Measurements from ENCODE around the gene SNAI3. TPM values are rescaled to one million over a fixed set of nuclear protein-coding genes. Genes with fewer than 3 reads are reported as not detected.

The SNAI3 gene
- total RNA-seq, 6 experiments from 2014 or later: not detected

DNA sequence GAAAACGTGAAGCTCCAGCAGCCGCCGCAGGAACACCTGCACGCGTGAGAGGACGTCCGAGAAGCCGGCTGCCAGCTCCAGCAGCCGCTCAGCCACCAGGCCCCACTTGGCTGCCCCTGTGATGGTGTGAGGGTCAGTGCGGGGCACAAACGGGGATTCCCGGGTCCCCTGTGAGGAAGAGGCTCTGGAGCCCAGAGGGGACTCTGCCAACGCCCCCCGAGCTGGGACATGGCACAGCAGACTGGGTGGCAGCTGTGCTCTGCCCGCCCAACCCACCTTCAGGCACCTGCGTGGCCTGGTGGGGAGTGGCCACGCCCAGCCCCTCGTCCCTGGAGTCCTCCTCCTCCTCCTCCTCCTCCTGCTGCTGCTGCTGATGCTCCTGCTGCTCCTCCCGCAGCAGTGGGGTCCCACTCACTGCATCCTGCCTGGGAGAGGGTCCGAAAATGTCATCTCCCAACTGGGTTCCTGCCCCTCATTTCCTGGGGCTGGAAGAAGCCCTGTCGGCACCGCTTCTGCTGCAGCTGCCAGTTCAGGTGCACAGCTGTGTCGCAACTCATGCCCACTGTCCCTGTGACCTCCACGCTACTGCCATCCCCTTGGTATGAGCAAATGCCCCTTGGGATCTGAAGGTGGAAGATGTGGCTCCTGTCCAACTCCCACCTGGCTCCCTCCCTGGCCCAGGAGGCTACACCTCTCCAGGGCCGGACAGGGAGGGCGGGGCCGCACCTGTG is 47.5 kb upstream of the SNAI3 start:
- TF ChIP-seq, protein P1, sequence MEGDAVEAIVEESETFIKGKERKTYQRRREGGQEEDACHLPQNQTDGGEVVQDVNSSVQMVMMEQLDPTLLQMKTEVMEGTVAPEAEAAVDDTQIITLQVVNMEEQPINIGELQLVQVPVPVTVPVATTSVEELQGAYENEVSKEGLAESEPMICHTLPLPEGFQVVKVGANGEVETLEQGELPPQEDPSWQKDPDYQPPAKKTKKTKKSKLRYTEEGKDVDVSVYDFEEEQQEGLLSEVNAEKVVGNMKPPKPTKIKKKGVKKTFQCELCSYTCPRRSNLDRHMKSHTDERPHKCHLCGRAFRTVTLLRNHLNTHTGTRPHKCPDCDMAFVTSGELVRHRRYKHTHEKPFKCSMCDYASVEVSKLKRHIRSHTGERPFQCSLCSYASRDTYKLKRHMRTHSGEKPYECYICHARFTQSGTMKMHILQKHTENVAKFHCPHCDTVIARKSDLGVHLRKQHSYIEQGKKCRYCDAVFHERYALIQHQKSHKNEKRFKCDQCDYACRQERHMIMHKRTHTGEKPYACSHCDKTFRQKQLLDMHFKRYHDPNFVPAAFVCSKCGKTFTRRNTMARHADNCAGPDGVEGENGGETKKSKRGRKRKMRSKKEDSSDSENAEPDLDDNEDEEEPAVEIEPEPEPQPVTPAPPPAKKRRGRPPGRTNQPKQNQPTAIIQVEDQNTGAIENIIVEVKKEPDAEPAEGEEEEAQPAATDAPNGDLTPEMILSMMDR (IDR thresholded peaks at IDR 0.05): no peak
- DNase-seq: no peak
- Mint-ChIP-seq H3K36me3 (ENCODE audit: low read depth) (peaks cover 12% of the 10 kb centered on the region; the same call in 1 of the 2 replicates), H3K27me3 (ENCODE audit: insufficient read depth) (peaks cover 7% of the 10 kb centered on the region), H3K27ac (no peak overlapping the region), H3K9me3 (no peaks in the 10 kb centered on the region), H3K4me3 (no peak overlapping the region), H3K4me1 (ENCODE audit: low read depth) (no peaks in the 10 kb centered on the region)

GRCh38 chr16:88732961-88733294 is 46.6 kb upstream of the SNAI3 start:
- TF ChIP-seq, protein P1 (IDR thresholded peaks at IDR 0.05): no peak
- Mint-ChIP-seq H3K4me1 (ENCODE audit: low read depth) (no peaks in the 10 kb centered on the region), H3K9me3 (no peaks in the 10 kb centered on the region), H3K36me3 (ENCODE audit: low read depth) (peaks cover 12% of the 10 kb centered on the region; the same call in 1 of the 2 replicates), H3K4me3 (no peak overlapping the region), H3K27me3 (ENCODE audit: insufficient read depth) (peaks cover 4% of the 10 kb centered on the region), H3K27ac (no peak overlapping the region)
- DNase-seq: no peak

DNA sequence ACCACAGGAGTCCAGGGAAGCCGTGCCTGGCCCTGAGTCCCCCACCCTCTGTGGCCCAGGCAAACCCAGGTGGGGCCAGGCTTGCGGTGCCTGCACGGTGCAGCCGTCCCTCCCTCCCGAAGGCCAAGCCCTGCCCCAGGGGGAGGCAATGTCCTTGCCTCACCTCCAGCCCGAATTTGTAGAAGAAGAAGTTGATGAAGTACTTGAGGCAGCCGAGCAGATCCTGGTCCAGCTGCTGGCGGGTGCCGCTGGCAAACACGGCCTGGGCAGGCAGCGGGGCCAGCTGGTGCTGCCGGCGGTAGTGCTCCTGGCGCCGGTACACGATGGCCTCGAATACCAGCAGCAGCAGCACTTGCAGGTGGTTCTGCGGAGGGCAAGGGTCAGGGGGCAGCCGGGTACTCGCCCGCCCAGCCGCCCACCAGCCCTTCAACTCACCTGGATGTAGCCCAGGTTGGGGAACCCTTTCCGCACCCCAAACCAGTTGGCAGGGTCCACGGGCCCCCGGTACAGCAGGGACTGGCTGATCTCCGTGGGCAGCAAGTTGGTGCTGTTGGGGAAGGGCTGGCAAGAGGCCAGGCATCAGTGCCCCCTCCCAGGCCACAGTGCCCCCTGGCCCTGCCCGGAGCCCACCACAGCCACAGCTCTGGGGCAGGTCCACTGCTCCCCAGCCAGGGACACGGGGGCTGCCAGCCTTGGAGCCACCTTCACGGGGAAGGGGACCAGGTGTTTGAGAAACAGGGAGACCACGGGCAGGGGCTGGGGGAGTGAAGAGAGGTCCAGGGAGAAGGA is 46.1 kb upstream of the SNAI3 start:
- Mint-ChIP-seq H3K4me1 (ENCODE audit: low read depth) (no peaks in the 10 kb centered on the region), H3K4me3 (no peak overlapping the region), H3K9me3 (no peaks in the 10 kb centered on the region), H3K36me3 (ENCODE audit: low read depth) (peaks cover 12% of the 10 kb centered on the region; the same call in 1 of the 2 replicates), H3K27me3 (ENCODE audit: insufficient read depth) (peaks cover 4% of the 10 kb centered on the region), H3K27ac (no peak overlapping the region)
- TF ChIP-seq, protein P1 (IDR thresholded peaks at IDR 0.05): no peak
- DNase-seq: no peak

GRCh38 chr16:88731699-88732098 is 45.4 kb upstream of the SNAI3 start:
- Mint-ChIP-seq H3K4me3 (no peak overlapping the region), H3K27me3 (ENCODE audit: insufficient read depth) (peaks cover 4% of the 10 kb centered on the region), H3K36me3 (ENCODE audit: low read depth) (peaks cover 12% of the 10 kb centered on the region; the same call in 1 of the 2 replicates), H3K27ac (no peak overlapping the region), H3K9me3 (no peaks in the 10 kb centered on the region), H3K4me1 (ENCODE audit: low read depth) (no peaks in the 10 kb centered on the region)
- DNase-seq: no peak
- TF ChIP-seq, protein P1 (IDR thresholded peaks at IDR 0.05): no peak

DNA sequence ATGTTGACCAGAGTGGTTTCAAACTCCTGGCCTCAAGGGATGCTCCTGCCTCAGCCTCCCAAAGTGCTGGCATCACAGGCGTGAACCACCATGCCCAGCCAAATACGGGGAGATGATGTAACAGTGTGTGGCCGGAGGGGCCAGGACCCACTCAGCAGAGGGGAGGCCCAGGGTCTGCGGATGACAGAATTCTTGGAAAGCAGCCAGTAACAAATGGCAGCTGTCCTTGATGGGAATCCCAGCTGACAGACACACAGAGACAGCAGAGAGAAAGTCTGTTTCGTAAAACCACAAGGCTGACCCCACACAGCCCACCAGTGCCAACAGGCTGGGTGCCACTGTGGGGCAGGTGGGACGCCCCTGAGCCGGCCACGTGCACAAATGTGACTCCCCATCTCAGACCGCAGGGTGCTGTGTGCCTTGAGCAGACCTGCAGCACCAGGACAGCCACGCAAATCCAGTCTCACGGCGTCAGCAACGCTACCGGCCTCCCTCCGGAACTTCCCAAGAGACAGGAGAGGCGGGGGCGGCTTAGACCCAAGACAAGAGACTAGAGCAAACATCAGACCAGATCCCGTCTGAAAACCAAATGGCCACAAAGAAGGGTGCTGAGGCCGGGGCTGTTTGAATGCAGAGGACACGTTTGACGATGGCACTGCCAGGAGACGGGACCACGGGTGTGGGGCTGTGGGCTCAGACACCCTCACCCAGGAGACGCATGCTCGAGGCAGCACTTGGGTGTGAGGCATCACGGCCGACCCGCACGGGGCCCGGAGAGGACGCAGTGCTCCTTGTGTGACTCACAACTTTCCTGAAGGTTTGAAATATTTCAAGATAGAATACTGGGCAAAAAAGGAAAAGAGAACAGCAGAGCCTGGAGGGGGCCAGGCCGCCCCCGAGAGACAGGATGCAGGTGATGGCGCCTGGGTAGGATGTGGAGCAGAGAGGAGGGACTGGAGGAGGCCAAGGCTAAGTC is 44.6 kb upstream of the SNAI3 start:
- H3K9me3 Mint-ChIP-seq: no peaks in the 10 kb centered on the region

More for the DNA sequence above, 44.6 kb upstream of the SNAI3 start:
- H3K27me3 Mint-ChIP-seq (ENCODE audit: insufficient read depth): peaks cover 4% of the 10 kb centered on the region
- H3K4me3 Mint-ChIP-seq: no peak overlapping the region
- no peaks in the 10 kb centered on the region for H3K4me1 Mint-ChIP-seq (ENCODE audit: low read depth)
- H3K36me3 Mint-ChIP-seq (ENCODE audit: low read depth): peaks cover 12% of the 10 kb centered on the region; the same call in 1 of the 2 replicates
- TF ChIP-seq, protein P1 (IDR thresholded peaks at IDR 0.05): no peak
- no peak for DNase-seq
- H3K27ac Mint-ChIP-seq: peak overlapping the region; percentile 45; the same call in 1 of the 2 replicates
